Esophagus muscularis mucosa (tissue), 4 donors: ENCODE data around the gene FUCA1.

Source experiments
- EP300 ChIP-seq: sonication (generic); formaldehyde crosslinking; IDR thresholded peaks from one replicate; pipeline ENCODE4 v1.6.1; 2017; ENCODE audit warnings: antibody characterized with exemption
- POLR2AphosphoS5 ChIP-seq, 2 donors: sonication (generic); formaldehyde crosslinking; IDR thresholded peaks; one replicate each; pipeline ENCODE4 v1.6.1; 2017; ENCODE audit warnings: antibody characterized with exemption in 2 of 2
- TF ChIP-seq, protein P1 (sequence below), 3 experiments: fragments of 200-600 bp in 2 of 3; fragments of 450-650 bp in 1 of 3; sonication (generic) in 2 of 3; IDR thresholded peaks; one replicate each; pipeline ENCODE4 v1.5.1; 2017 to 2019; ENCODE audit warnings: antibody characterized with exemption in 3 of 3, mild to moderate bottlenecking in 2 of 3, moderate library complexity in 1 of 3

DNA sequence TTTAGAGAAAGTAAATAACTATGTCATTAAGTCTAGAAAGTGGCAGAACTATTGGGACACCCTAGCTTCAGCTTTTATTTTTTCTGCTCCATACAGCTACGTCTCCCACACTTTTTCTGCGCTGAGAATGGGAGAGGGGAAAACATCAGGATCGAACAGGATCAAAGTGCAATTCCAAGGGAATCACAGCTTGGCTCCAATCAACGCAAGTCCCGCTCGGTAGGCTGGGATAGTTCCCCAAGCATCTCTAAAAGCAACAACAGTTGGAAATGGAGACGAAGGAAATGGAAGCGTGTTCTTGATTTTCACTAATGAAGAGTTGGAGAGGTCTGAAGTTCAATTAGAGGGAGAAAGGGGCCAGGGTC is 43.4 kb downstream of the FUCA1 start:
- TF ChIP-seq POLR2AphosphoS5 (IDR thresholded peaks at IDR 0.05) (no peak), EP300 (no peak)
- TF ChIP-seq, protein P1, sequence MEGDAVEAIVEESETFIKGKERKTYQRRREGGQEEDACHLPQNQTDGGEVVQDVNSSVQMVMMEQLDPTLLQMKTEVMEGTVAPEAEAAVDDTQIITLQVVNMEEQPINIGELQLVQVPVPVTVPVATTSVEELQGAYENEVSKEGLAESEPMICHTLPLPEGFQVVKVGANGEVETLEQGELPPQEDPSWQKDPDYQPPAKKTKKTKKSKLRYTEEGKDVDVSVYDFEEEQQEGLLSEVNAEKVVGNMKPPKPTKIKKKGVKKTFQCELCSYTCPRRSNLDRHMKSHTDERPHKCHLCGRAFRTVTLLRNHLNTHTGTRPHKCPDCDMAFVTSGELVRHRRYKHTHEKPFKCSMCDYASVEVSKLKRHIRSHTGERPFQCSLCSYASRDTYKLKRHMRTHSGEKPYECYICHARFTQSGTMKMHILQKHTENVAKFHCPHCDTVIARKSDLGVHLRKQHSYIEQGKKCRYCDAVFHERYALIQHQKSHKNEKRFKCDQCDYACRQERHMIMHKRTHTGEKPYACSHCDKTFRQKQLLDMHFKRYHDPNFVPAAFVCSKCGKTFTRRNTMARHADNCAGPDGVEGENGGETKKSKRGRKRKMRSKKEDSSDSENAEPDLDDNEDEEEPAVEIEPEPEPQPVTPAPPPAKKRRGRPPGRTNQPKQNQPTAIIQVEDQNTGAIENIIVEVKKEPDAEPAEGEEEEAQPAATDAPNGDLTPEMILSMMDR (IDR thresholded peaks at IDR 0.05), result no peak
